Astrocyte (in vitro differentiated cells and primary cell): ENCODE results near the gene TNMD. TPM values are rescaled to one million over a fixed set of nuclear protein-coding genes. Genes with fewer than 3 reads are reported as not detected.

Experiments
- DNase-seq: peaks from one replicate; pipeline ENCODE4 v3.0.0-alpha.2; 2010; ENCODE audit warnings: low read depth
- FAIRE-seq: peaks from 2 replicates; lab custom pipeline; 2011; peaks lifted over from hg19 to GRCh38; lab: Jason Lieb, UNC
- H2AFZ ChIP-seq: 2 replicates; pipeline ENCODE4 v1.6.0; 2012; ENCODE audit warnings: low read depth, low read length, inconsistent platforms
- H3K27ac ChIP-seq: 2 replicates; pipeline ENCODE4 v1.5.1; 2011; ENCODE audit warnings: low read depth, low read length, inconsistent platforms
- H3K27me3 ChIP-seq: 2 replicates; pipeline ENCODE4 v1.6.0; 2011; ENCODE audit warnings: low read length, inconsistent platforms; ENCODE audit not compliant: insufficient read depth
- H3K36me3 ChIP-seq: 2 replicates; pipeline ENCODE4 v1.5.1; 2011; ENCODE audit warnings: low read length, inconsistent platforms; ENCODE audit not compliant: insufficient read depth
- H3K4me1 ChIP-seq: 2 replicates; pipeline ENCODE4 v1.5.1; 2011; ENCODE audit warnings: low read length, inconsistent platforms; ENCODE audit not compliant: insufficient read depth
- H3K4me2 ChIP-seq: 2 replicates; pipeline ENCODE4 v1.6.0; 2012; ENCODE audit warnings: low read length, inconsistent platforms
- H3K4me3 ChIP-seq: 2 replicates; pipeline ENCODE4 v1.5.1; 2011; ENCODE audit warnings: low read depth, mild to moderate bottlenecking, low read length, inconsistent platforms; ENCODE audit not compliant: insufficient read depth
- H3K79me2 ChIP-seq: 2 replicates; pipeline ENCODE4 v1.6.0; 2012; ENCODE audit warnings: mild to moderate bottlenecking, low read length, inconsistent platforms; ENCODE audit not compliant: insufficient read depth
- H3K9ac ChIP-seq: 2 replicates; pipeline ENCODE4 v1.6.0; 2012; ENCODE audit warnings: mild to moderate bottlenecking, low read length, inconsistent platforms
- H3K9me3 ChIP-seq: 2 replicates; pipeline ENCODE4 v1.5.1; 2012; ENCODE audit warnings: low read depth, mild to moderate bottlenecking, low read length, inconsistent platforms; ENCODE audit not compliant: insufficient read depth
- H4K20me1 ChIP-seq: 2 replicates; pipeline ENCODE4 v1.6.0; 2012; ENCODE audit warnings: low read length, inconsistent platforms; ENCODE audit not compliant: insufficient read depth
- H3K27ac Mint-ChIP-seq: one replicate; pipeline ENCODE4 v1.8.0; 2021; ENCODE audit warnings: mild to moderate bottlenecking, mixed read lengths; ENCODE audit not compliant: unreplicated experiment
- H3K27me3 Mint-ChIP-seq: one replicate; pipeline ENCODE4 v1.8.0; 2021; ENCODE audit warnings: low read depth, mixed read lengths; ENCODE audit not compliant: unreplicated experiment
- H3K36me3 Mint-ChIP-seq: one replicate; pipeline ENCODE4 v1.8.0; 2021; ENCODE audit warnings: low read depth, mixed read lengths; ENCODE audit not compliant: unreplicated experiment
- H3K4me1 Mint-ChIP-seq: one replicate; pipeline ENCODE4 v1.8.0; 2021; ENCODE audit warnings: low read depth, mixed read lengths; ENCODE audit not compliant: unreplicated experiment
- H3K4me3 Mint-ChIP-seq: one replicate; pipeline ENCODE4 v1.8.0; 2021; ENCODE audit warnings: mild to moderate bottlenecking, moderate library complexity, mixed read lengths; ENCODE audit not compliant: unreplicated experiment
- H3K9me3 Mint-ChIP-seq: one replicate; pipeline ENCODE4 v1.8.0; 2021; ENCODE audit warnings: mild to moderate bottlenecking, mixed read lengths; ENCODE audit not compliant: unreplicated experiment
- EZH2 ChIP-seq: IDR thresholded peaks from 2 replicates; pipeline ENCODE4 v1.6.1; 2012; ENCODE audit warnings: mild to moderate bottlenecking, low read length, inconsistent platforms; ENCODE audit not compliant: insufficient read depth
- total RNA-seq: library from RNA; stranded (reverse); gene quantifications from 2 replicates; pipeline ENCODE4 v1.2.1, GENCODE V29; 2021
- TF ChIP-seq, protein P1 (sequence below): IDR thresholded peaks from 2 replicates; pipeline ENCODE4 v1.5.1; 2011; ENCODE audit warnings: low read depth, mild to moderate bottlenecking, inconsistent platforms, low read length, moderate library complexity; ENCODE audit not compliant: insufficient read depth

The TNMD gene
- total RNA-seq, 1 donor from 2014 or later, result not detected

- H3K36me3 ChIP-seq, result no peaks in the 10 kb centered on the region
- H3K36me3 Mint-ChIP-seq, result no peaks in the 10 kb centered on the region
- H3K9me3 ChIP-seq, result no peaks in the 10 kb centered on the region
- no peaks in the 10 kb centered on the region for H3K79me2 ChIP-seq
- DNase-seq, result no peak
- no peaks in the 10 kb centered on the region for H3K9me3 Mint-ChIP-seq
- H3K27ac ChIP-seq, result no peak overlapping the region
- no peaks in the 10 kb centered on the region for H4K20me1 ChIP-seq
- H3K27me3 Mint-ChIP-seq, result no peaks in the 10 kb centered on the region
- peak; percentile 43 for FAIRE-seq
- H3K9ac ChIP-seq, result no peak overlapping the region
- H3K4me1 Mint-ChIP-seq, result peaks cover 2% of the 10 kb centered on the region
- H3K4me3 Mint-ChIP-seq, result no peak overlapping the region
- H3K4me3 ChIP-seq, result no peak overlapping the region
- H2AFZ ChIP-seq, result no peak overlapping the region
- no peaks in the 10 kb centered on the region for H3K27me3 ChIP-seq
- no peak for TF ChIP-seq EZH2
- TF ChIP-seq, protein P1, sequence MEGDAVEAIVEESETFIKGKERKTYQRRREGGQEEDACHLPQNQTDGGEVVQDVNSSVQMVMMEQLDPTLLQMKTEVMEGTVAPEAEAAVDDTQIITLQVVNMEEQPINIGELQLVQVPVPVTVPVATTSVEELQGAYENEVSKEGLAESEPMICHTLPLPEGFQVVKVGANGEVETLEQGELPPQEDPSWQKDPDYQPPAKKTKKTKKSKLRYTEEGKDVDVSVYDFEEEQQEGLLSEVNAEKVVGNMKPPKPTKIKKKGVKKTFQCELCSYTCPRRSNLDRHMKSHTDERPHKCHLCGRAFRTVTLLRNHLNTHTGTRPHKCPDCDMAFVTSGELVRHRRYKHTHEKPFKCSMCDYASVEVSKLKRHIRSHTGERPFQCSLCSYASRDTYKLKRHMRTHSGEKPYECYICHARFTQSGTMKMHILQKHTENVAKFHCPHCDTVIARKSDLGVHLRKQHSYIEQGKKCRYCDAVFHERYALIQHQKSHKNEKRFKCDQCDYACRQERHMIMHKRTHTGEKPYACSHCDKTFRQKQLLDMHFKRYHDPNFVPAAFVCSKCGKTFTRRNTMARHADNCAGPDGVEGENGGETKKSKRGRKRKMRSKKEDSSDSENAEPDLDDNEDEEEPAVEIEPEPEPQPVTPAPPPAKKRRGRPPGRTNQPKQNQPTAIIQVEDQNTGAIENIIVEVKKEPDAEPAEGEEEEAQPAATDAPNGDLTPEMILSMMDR, result no peak
- no peak overlapping the region for H3K4me2 ChIP-seq
- H3K4me1 ChIP-seq, result no peaks in the 10 kb centered on the region
- no peak overlapping the region for H3K27ac Mint-ChIP-seq
These were observed 22.0 kb downstream of the TNMD start for GRCh38 chrX:100606753-100607152.

DNA sequence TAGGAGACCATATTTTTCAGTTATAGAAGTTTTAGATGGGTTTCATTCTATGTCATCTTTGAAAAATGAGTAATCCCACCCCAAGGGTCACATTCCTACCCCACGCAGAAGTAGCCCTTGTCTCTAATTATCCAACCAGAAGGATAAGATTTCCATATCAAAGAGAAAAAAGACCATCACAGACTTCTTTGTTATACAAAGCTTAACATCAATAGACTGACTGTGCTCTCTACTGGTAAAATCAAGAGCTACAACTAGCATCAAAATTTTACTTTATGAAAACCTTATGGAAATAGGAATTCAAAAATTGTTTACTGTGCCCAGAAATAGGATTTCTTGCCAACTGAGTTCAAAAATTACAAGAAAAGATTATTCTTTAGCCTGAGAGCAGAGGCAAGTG lies 24.9 kb downstream of the TNMD start:
- Histone ChIP-seq H2AFZ (no peak overlapping the region), H3K27me3 (no peaks in the 10 kb centered on the region), H3K36me3 (no peaks in the 10 kb centered on the region), H3K79me2 (no peaks in the 10 kb centered on the region), H3K4me1 (no peaks in the 10 kb centered on the region), H3K27ac (no peak overlapping the region), H4K20me1 (no peaks in the 10 kb centered on the region), H3K9ac (no peak overlapping the region), H3K4me2 (no peak overlapping the region), H3K4me3 (no peak overlapping the region), H3K9me3 (no peaks in the 10 kb centered on the region)
- H3K4me1 Mint-ChIP-seq, result peaks cover 2% of the 10 kb centered on the region
- no peaks in the 10 kb centered on the region for H3K27me3 Mint-ChIP-seq
- DNase-seq, result no peak
- H3K9me3 Mint-ChIP-seq, result no peaks in the 10 kb centered on the region
- H3K36me3 Mint-ChIP-seq, result no peaks in the 10 kb centered on the region
- TF ChIP-seq, protein P1, result peak; percentile 15
- no peak for TF ChIP-seq EZH2
- FAIRE-seq, result no peak
- no peak overlapping the region for H3K4me3 Mint-ChIP-seq
- H3K27ac Mint-ChIP-seq, result no peak overlapping the region

DNA sequence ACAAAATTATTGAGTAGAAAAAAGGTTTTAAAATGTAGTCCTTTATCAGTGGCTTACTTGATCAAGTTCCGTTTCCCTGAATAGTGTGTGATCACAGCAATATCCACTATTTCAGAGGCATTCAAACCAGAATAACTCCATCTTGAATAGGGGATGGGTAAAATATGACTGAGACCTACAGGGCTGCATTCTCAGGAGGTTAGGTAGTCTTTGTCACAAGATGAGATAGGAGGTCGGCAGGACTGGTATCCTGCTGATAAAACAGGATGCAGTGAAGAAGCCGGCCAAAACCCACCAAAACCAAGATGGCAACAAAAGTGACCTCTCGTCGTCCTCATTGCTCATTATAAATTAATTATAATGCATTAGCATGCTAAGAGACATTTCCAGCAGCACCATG lies 27.2 kb downstream of the TNMD start:
- Mint-ChIP-seq H3K9me3 (no peaks in the 10 kb centered on the region), H3K4me1 (peaks cover 4% of the 10 kb centered on the region), H3K4me3 (no peak overlapping the region), H3K27ac (no peak overlapping the region), H3K27me3 (no peaks in the 10 kb centered on the region), H3K36me3 (no peaks in the 10 kb centered on the region)
- no peak for DNase-seq
- Histone ChIP-seq H3K4me2 (no peak overlapping the region), H3K9ac (no peak overlapping the region), H3K27me3 (no peaks in the 10 kb centered on the region), H3K79me2 (no peaks in the 10 kb centered on the region), H4K20me1 (no peaks in the 10 kb centered on the region), H3K9me3 (no peaks in the 10 kb centered on the region), H3K27ac (no peak overlapping the region), H3K36me3 (no peaks in the 10 kb centered on the region), H2AFZ (no peak overlapping the region), H3K4me1 (peaks cover 2% of the 10 kb centered on the region), H3K4me3 (no peak overlapping the region)
- TF ChIP-seq, protein P1, result no peak
- no peak for TF ChIP-seq EZH2
- no peak for FAIRE-seq
